IMR-90 (cell line): ENCODE data around the gene NANS. TPM values are rescaled to one million over a fixed set of nuclear protein-coding genes. Genes with fewer than 3 reads are reported as not detected.

ENCODE experiments used
- ATAC-seq: fragments of 200-7000 bp; cut with Tn5 transposase; 2 replicates; pipeline ENCODE4 v1.9.1; 2020; ENCODE audit warnings: low read depth, mild to moderate bottlenecking, moderate library complexity
- BruUV-seq: library from RNA; stranded (reverse); fragments of 400-500 nt; replicated peaks from 2 replicates; lab custom pipeline; 2021; lab: Mats Ljungman, UMichigan
- CTCF ChIA-PET: fragments of 300-600 bp; formaldehyde crosslinking; extraction: SDS; loops from one replicate; lab custom pipeline; 2021; ENCODE audit warnings: antibody characterized with exemption; lab: Yijun Ruan, JAX
- POLR2A ChIA-PET: fragments of 300-600 bp; sonication (Branson Sonifier 250); formaldehyde crosslinking; loops from one replicate; lab custom pipeline; 2022; ENCODE audit warnings: antibody characterized with exemption; ENCODE audit not compliant: unreplicated experiment; lab: Charles Lee
- DNase-seq: peaks from one replicate; pipeline ENCODE4 v3.0.0; 2013
- H2AFZ ChIP-seq: replicated peaks from 2 replicates; pipeline ENCODE3; 2013; ENCODE audit warnings: low read length, mild to moderate bottlenecking; ENCODE audit not compliant: poor library complexity
- H2AK5ac ChIP-seq: 2 replicates; pipeline ENCODE4 v1.6.1; 2013; ENCODE audit warnings: low read depth, low read length, inconsistent platforms
- H2AK9ac ChIP-seq: replicated peaks from 2 replicates; pipeline ENCODE3; 2013; ENCODE audit warnings: mild to moderate bottlenecking, low read depth, low read length, moderate library complexity; ENCODE audit not compliant: poor library complexity
- H2BK120ac ChIP-seq: 2 replicates; pipeline ENCODE4 v1.6.1; 2013; ENCODE audit warnings: low read depth, low read length, inconsistent platforms
- H2BK15ac ChIP-seq: 3 replicates; pipeline ENCODE4 v1.6.1; 2013; ENCODE audit warnings: low read depth, low read length, inconsistent platforms
- H2BK20ac ChIP-seq: 2 replicates; pipeline ENCODE4 v1.6.1; 2013; ENCODE audit warnings: low read depth, mild to moderate bottlenecking, inconsistent platforms, low read length, moderate library complexity
- H2BK5ac ChIP-seq: 2 replicates; pipeline ENCODE4 v1.6.1; 2013; ENCODE audit warnings: mild to moderate bottlenecking, low read depth, low read length, inconsistent platforms; ENCODE audit not compliant: poor library complexity, severe bottlenecking
- H3K14ac ChIP-seq: replicated peaks from 2 replicates; pipeline ENCODE4 v1.6.1; 2013; ENCODE audit warnings: low read depth, low read length, inconsistent platforms
- H3K18ac ChIP-seq: 2 replicates; pipeline ENCODE4 v1.6.1; 2013; ENCODE audit warnings: low read depth, low read length, control low read depth
- H3K23ac ChIP-seq: 2 replicates; pipeline ENCODE4 v1.6.1; 2013; ENCODE audit warnings: low read depth, low read length, inconsistent platforms
- H3K27ac ChIP-seq: 2 replicates; pipeline ENCODE4 v1.5.1; 2013; ENCODE audit warnings: mild to moderate bottlenecking, control low read depth, low read length; ENCODE audit not compliant: insufficient read depth
- H3K27me3 ChIP-seq: 2 replicates; pipeline ENCODE4 v1.6.1; 2013; ENCODE audit warnings: low read length; ENCODE audit not compliant: control insufficient read depth, insufficient read depth
- H3K36me3 ChIP-seq: 2 replicates; pipeline ENCODE4 v1.6.1; 2013; ENCODE audit warnings: low read length, mixed read lengths; ENCODE audit not compliant: control insufficient read depth, insufficient read depth
- H3K4ac ChIP-seq: 2 replicates; pipeline ENCODE4 v1.6.1; 2013; ENCODE audit warnings: low read depth, low read length, inconsistent platforms
- H3K4me1 ChIP-seq: 2 replicates; pipeline ENCODE4 v1.6.1; 2013; ENCODE audit warnings: low read length, mixed read lengths; ENCODE audit not compliant: control insufficient read depth, insufficient read depth
- H3K4me2 ChIP-seq: 2 replicates; pipeline ENCODE4 v1.6.1; 2013; ENCODE audit warnings: low read depth, mild to moderate bottlenecking, control low read depth, low read length, moderate library complexity
- H3K4me3 ChIP-seq: 2 replicates; pipeline ENCODE4 v1.5.1; 2013; ENCODE audit warnings: low read depth, mild to moderate bottlenecking, control low read depth, low read length, moderate library complexity; ENCODE audit not compliant: insufficient read depth
- H3K56ac ChIP-seq: 2 replicates; pipeline ENCODE4 v1.6.1; 2013; ENCODE audit warnings: low read length, inconsistent platforms; ENCODE audit not compliant: insufficient read depth; ENCODE audit errors: extremely low read depth
- H3K79me1 ChIP-seq, 2 experiments: 2 replicates each; pipeline ENCODE4 v1.6.1; 2013; ENCODE audit warnings: low read length in 2 of 2, inconsistent platforms in 1 of 2, low read depth in 1 of 2
- H3K9ac ChIP-seq: 2 replicates; pipeline ENCODE4 v1.6.1; 2013; ENCODE audit warnings: low read depth, low read length, control low read depth
- H3K9me1 ChIP-seq: 2 replicates; pipeline ENCODE4 v1.6.1; 2013; ENCODE audit warnings: low read length, inconsistent platforms; ENCODE audit not compliant: insufficient read depth
- H3K9me3 ChIP-seq: 2 replicates; pipeline ENCODE4 v1.6.1; 2013; ENCODE audit warnings: low read length; ENCODE audit not compliant: control insufficient read depth, insufficient read depth
- H4K20me1 ChIP-seq: 2 replicates; pipeline ENCODE4 v1.6.1; 2013; ENCODE audit warnings: low read length, inconsistent platforms; ENCODE audit not compliant: insufficient read depth
- H4K5ac ChIP-seq: 2 replicates; pipeline ENCODE4 v1.6.1; 2013; ENCODE audit warnings: mild to moderate bottlenecking, low read depth, low read length, control low read depth
- H4K8ac ChIP-seq, 2 experiments: 2 replicates each; pipeline ENCODE4 v1.6.1; 2013; ENCODE audit warnings: low read depth in 2 of 2, low read length in 2 of 2, control low read depth in 1 of 2, inconsistent platforms in 1 of 2
- H4K91ac ChIP-seq: 2 replicates; pipeline ENCODE4 v1.6.1; 2013; ENCODE audit warnings: low read depth, low read length, inconsistent platforms; ENCODE audit not compliant: insufficient read depth
- CEBPB ChIP-seq: IDR thresholded peaks from 2 replicates; pipeline ENCODE4 v1.6.1; 2012; ENCODE audit warnings: low read depth, low read length, improper control_type of control experiment
- CHD1 ChIP-seq: IDR thresholded peaks from 2 replicates; pipeline ENCODE4 v1.6.1; 2012; ENCODE audit warnings: low read depth, low read length, improper control_type of control experiment
- CTCF ChIP-seq: conservative IDR thresholded peaks from 2 replicates; pipeline ENCODE4 v1.5.1; 2012; ENCODE audit warnings: mild to moderate bottlenecking, low read depth, low read length, improper control_type of control experiment
- ELK1 ChIP-seq: fragments of 150-350 bp; IDR thresholded peaks from 2 replicates; pipeline ENCODE4 v1.6.1; 2016; ENCODE audit warnings: low read depth, mild to moderate bottlenecking, low read length, moderate library complexity, borderline replicate concordance
- FOS ChIP-seq: fragments of 150-350 bp; IDR thresholded peaks from 2 replicates; pipeline ENCODE4 v1.6.1; 2016; ENCODE audit warnings: low read depth, low read length
- MAZ ChIP-seq: IDR thresholded peaks from 2 replicates; pipeline ENCODE4 v1.6.1; 2012; ENCODE audit warnings: low read depth, mild to moderate bottlenecking, low read length, improper control_type of control experiment, moderate library complexity, borderline replicate concordance
- MXI1 ChIP-seq: IDR thresholded peaks from 2 replicates; pipeline ENCODE4 v1.6.1; 2012; ENCODE audit warnings: low read depth, mild to moderate bottlenecking, low read length, moderate library complexity, borderline replicate concordance
- POLR2A ChIP-seq: IDR thresholded peaks from 2 replicates; pipeline ENCODE4 v1.6.1; 2012; ENCODE audit warnings: mild to moderate bottlenecking, low read depth, low read length
- RAD21 ChIP-seq: IDR thresholded peaks from 2 replicates; pipeline ENCODE4 v1.6.1; 2012; ENCODE audit warnings: low read length, improper control_type of control experiment
- RCOR1 ChIP-seq: IDR thresholded peaks from 2 replicates; pipeline ENCODE4 v1.6.1; 2012; ENCODE audit warnings: mild to moderate bottlenecking, low read length, improper control_type of control experiment; ENCODE audit not compliant: insufficient replicate concordance
- RFX5 ChIP-seq: IDR thresholded peaks from 2 replicates; pipeline ENCODE4 v1.8.0; 2012; ENCODE audit warnings: low read depth, mild to moderate bottlenecking, low read length, moderate library complexity
- SMC3 ChIP-seq: fragments of 150-350 bp; IDR thresholded peaks from 2 replicates; pipeline ENCODE4 v1.6.1; 2016; ENCODE audit warnings: low read depth, mild to moderate bottlenecking, antibody characterized with exemption, low read length, moderate library complexity
- USF2 ChIP-seq: fragments of 150-350 bp; IDR thresholded peaks from 2 replicates; pipeline ENCODE4 v1.6.1; 2017; ENCODE audit warnings: mild to moderate bottlenecking, antibody characterized with exemption, low read length, low read depth
- WGBS, 2 experiments: methylation state at CpG; one replicate each; pipeline versions ENCODE4 v1.1.5 to v1.1.7; 2013; ENCODE audit warnings: missing lambda C conversion rate in 2 of 2; ENCODE audit not compliant: insufficient read length in 1 of 2; ENCODE audit errors: extremely low coverage in 2 of 2; 5-methylcytosine and 5-hydroxymethylcytosine counted together
- dilution Hi-C: fragments of 300-500 bp; cut with HindIII; formaldehyde crosslinking; loops from one replicate; pipeline ENCODE4 v1.14.3; 2018; ENCODE audit warnings: low sequenced_read_pairs; ENCODE audit not compliant: unreplicated experiment
- in situ Hi-C: fragments of 300-500 bp; cut with MboI; formaldehyde crosslinking; loops from 3 replicates; pipeline ENCODE4 v1.14.3; 2019; ENCODE audit warnings: low sequenced_read_pairs, inconsistent platforms, mixed read lengths
- intact Hi-C: fragments of 100-400 bp; cut with micrococcal nuclease; formaldehyde crosslinking; loops from 2 replicates; pipeline ENCODE4 v1.10.0; 2022
- polyA plus RNA-seq, 3 experiments: library from polyadenylated mRNA; depleted of rRNA; stranded (reverse); fragments of >200 nt; gene quantifications; 2 replicates each; pipeline ENCODE4 v1.2.3, GENCODE V29; 2012; ENCODE audit warnings: low replicate concordance in 1 of 3
- total RNA-seq: library from RNA; depleted of rRNA; stranded (reverse); fragments of >200 nt; gene quantifications from 2 replicates; pipeline ENCODE4 v1.2.3, GENCODE V29; 2012

NANS gene
- total and polyA plus RNA-seq, 2 of the 4 experiments (the other 2 are of a cell fraction): 210 to 306 TPM

GRCh38 chr9:98040212-98040611 lies 16.3 kb upstream of the NANS start:
- in situ Hi-C loops (no loop called here), intact Hi-C loops (no loop called here), dilution Hi-C loops (no loop called here)
- Histone ChIP-seq H3K9me3 (no peaks in the 10 kb centered on the region), H2AFZ (no peak overlapping the region), H3K18ac (no peak overlapping the region), H4K20me1 (no peaks in the 10 kb centered on the region), H3K9me1 (peaks cover 12% of the 10 kb centered on the region), H4K8ac (peak overlapping the region in 1 of 2 experiments; percentile 20; a peak in 1 of 4 replicates), H3K36me3 (no peaks in the 10 kb centered on the region), H2AK5ac (no peak overlapping the region), H3K4ac (0 out of 2 replicates have a peak overlapping the region, but pooled peaks have one; percentile 3), H3K27ac (no peak overlapping the region), H2BK5ac (no peak overlapping the region), H3K56ac (no peak overlapping the region), H3K9ac (no peak overlapping the region), H3K23ac (no peak overlapping the region), H3K4me2 (no peak overlapping the region), H3K79me1 (peaks cover 0 to 7% of the 10 kb centered on the region in 2 experiments; a peak in 1 of 4 replicates), H2BK20ac (no peak overlapping the region), H3K4me3 (no peak overlapping the region), H3K14ac (no peak overlapping the region), H2BK120ac (no peak overlapping the region), H4K91ac (no peak overlapping the region), H3K27me3 (no peaks in the 10 kb centered on the region), H2AK9ac (no peak overlapping the region), H3K4me1 (peaks cover 8% of the 10 kb centered on the region), H4K5ac (no peak overlapping the region), H2BK15ac (no peak overlapping the region)
- BruUV-seq: no TSS peak
- TF ChIP-seq RAD21: no peak
- TF ChIP-seq POLR2A: no peak
- no peak for TF ChIP-seq RCOR1
- TF ChIP-seq ELK1: no peak
- no peak for TF ChIP-seq SMC3
- no peak for TF ChIP-seq MXI1
- TF ChIP-seq MAZ: no peak
- no peak for TF ChIP-seq CEBPB
- TF ChIP-seq CHD1: no peak
- TF ChIP-seq RFX5: no peak
- TF ChIP-seq USF2: no peak
- no peak for TF ChIP-seq FOS
- no peak for TF ChIP-seq CTCF
- no peak for ATAC-seq
- no peak for DNase-seq
- POLR2A ChIA-PET: no interaction called here
- 85% methylated on average over 6 of the region's 6 CpGs; no CpG with 5 or more reads in 1 of the 2 experiments for WGBS, 2 experiments
- CTCF ChIA-PET: no interaction called here
